Activated CD4-positive, alpha-beta T cell treated with anti-CD3 and anti-CD28 coated beads for 36 hours (primary cell): ENCODE results near the gene DAB2IP. TPM values are rescaled to one million over a fixed set of nuclear protein-coding genes. Genes with fewer than 3 reads are reported as not detected.

Experiments used
- ATAC-seq: fragments of 200-7000 bp; cut with Tn5 transposase; one replicate; pipeline ENCODE4 v1.10.0; 2021; ENCODE audit warnings: mild to moderate bottlenecking, moderate library complexity
- CTCF ChIA-PET: fragments of 350-600 bp; sonication (Branson Sonifier 250); formaldehyde crosslinking; loops from one replicate; lab custom pipeline; 2021; ENCODE audit warnings: antibody characterized with exemption; lab: Charles Lee
- POLR2A ChIA-PET: fragments of 350-600 bp; sonication (Branson Sonifier 250); formaldehyde crosslinking; loops from one replicate; lab custom pipeline; 2021; ENCODE audit warnings: antibody characterized with exemption, inconsistent platforms; lab: Charles Lee
- DNase-seq: peaks from one replicate; pipeline ENCODE4 v3.0.0-alpha.2; 2020
- H3K27ac Mint-ChIP-seq: one replicate; pipeline ENCODE4 v1.8.0; 2021; ENCODE audit warnings: mixed read lengths
- H3K27me3 Mint-ChIP-seq: one replicate; pipeline ENCODE4 v1.8.0; 2021; ENCODE audit warnings: mixed read lengths
- H3K36me3 Mint-ChIP-seq: one replicate; pipeline ENCODE4 v1.8.0; 2021; ENCODE audit warnings: low read depth, mixed read lengths
- H3K4me1 Mint-ChIP-seq: one replicate; pipeline ENCODE4 v1.8.0; 2021; ENCODE audit warnings: mixed read lengths
- H3K4me3 Mint-ChIP-seq: one replicate; pipeline ENCODE4 v1.8.0; 2021; ENCODE audit warnings: mild to moderate bottlenecking, moderate library complexity, mixed read lengths
- H3K9me3 Mint-ChIP-seq: one replicate; pipeline ENCODE4 v1.8.0; 2021; ENCODE audit warnings: low read depth, mixed read lengths
- intact Hi-C, 2 experiments: fragments of 100-400 bp; cut with DNase I in 1 of 2; cut with micrococcal nuclease in 1 of 2; formaldehyde crosslinking; loops; one replicate each; pipeline versions ENCODE4 v1.14.2 to v1.15.1; 2022 to 2024; cut with DNase I, micrococcal nuclease
- total RNA-seq, 2 experiments: library from RNA; stranded (reverse); gene quantifications; one replicate each; pipeline ENCODE4 v1.2.3, GENCODE V29; 2021

Gene DAB2IP
- under 1 TPM; 0.02 to 0.28 TPM for total RNA-seq

- Mint-ChIP-seq H3K27me3 (peaks cover 38% of the 10 kb centered on the region), H3K4me3 (peak within 1 kb of the TSS; percentile 4), H3K9me3 (no peaks in the 10 kb centered on the region), H3K36me3 (no peaks in the 10 kb centered on the region), H3K27ac (no peak within 1 kb of the TSS), H3K4me1 (peaks cover 11% of the 10 kb centered on the region)
- intact Hi-C loops = no loop called here
- ChIA-PET POLR2A (no interaction called here), CTCF (no interaction called here)
- peak; percentile 17 for ATAC-seq
- peak; percentile 27 for DNase-seq
Measured at GRCh38 chr9:121651295-121652020, at the start of gene DAB2IP. Gene DAB2IP, plus strand, starts transcription at chr9:121651634. Its CDS starts 142 bp downstream, at chr9:121651776.

- DNase-seq = no peak
- no peak for ATAC-seq
- Mint-ChIP-seq H3K9me3 (no peaks in the 10 kb centered on the region), H3K4me3 (no peak overlapping the region), H3K4me1 (peaks cover 4% of the 10 kb centered on the region), H3K27me3 (peaks cover 40% of the 10 kb centered on the region), H3K36me3 (no peaks in the 10 kb centered on the region), H3K27ac (no peak overlapping the region)
- POLR2A ChIA-PET = no interaction called here
- CTCF ChIA-PET = no interaction called here
- intact Hi-C loops = no loop called here
Measured at GRCh38 chr9:121603028-121603427, 48.4 kb upstream of the DAB2IP start.

GRCh38 chr9:121604242-121604641 is 47.2 kb upstream of the DAB2IP start:
- no peak overlapping the region for H3K4me3 Mint-ChIP-seq
- H3K36me3 Mint-ChIP-seq = no peaks in the 10 kb centered on the region
- ATAC-seq (no peak), DNase-seq (no peak)
- ChIA-PET POLR2A (no interaction called here), CTCF (no interaction called here)
- peaks cover 2% of the 10 kb centered on the region for H3K4me1 Mint-ChIP-seq
- no peaks in the 10 kb centered on the region for H3K9me3 Mint-ChIP-seq
- intact Hi-C loops = no loop called here
- H3K27ac Mint-ChIP-seq = no peak overlapping the region
- H3K27me3 Mint-ChIP-seq = peaks cover 38% of the 10 kb centered on the region

GRCh38 chr9:121604654-121605053 is 46.8 kb upstream of the DAB2IP start:
- H3K27ac Mint-ChIP-seq = no peak overlapping the region
- POLR2A ChIA-PET = interaction anchor here (0.5 kb wide), 1 partner anchor 567 kb away, joined by 6 read pairs; no protein-coding TSS in a partner anchor
- intact Hi-C loops = no loop called here

GRCh38 chr9:121607434-121608167 is 43.8 kb upstream of the DAB2IP start:
- Mint-ChIP-seq H3K9me3 (no peaks in the 10 kb centered on the region), H3K4me1 (peaks cover 2% of the 10 kb centered on the region), H3K4me3 (no peak overlapping the region), H3K27ac (no peak overlapping the region), H3K27me3 (peaks cover 37% of the 10 kb centered on the region), H3K36me3 (no peaks in the 10 kb centered on the region)
- no peak for DNase-seq
- ChIA-PET CTCF (no interaction called here), POLR2A (no interaction called here)
- intact Hi-C loops = no loop called here
- no peak for ATAC-seq

More at GRCh38 chr9:121604654-121605053, 46.8 kb upstream of the DAB2IP start:
- Mint-ChIP-seq H3K27me3 (peaks cover 40% of the 10 kb centered on the region), H3K36me3 (no peaks in the 10 kb centered on the region), H3K4me3 (no peak overlapping the region), H3K4me1 (peaks cover 2% of the 10 kb centered on the region), H3K9me3 (no peaks in the 10 kb centered on the region)
- ATAC-seq = no peak
- CTCF ChIA-PET = no interaction called here
- no peak for DNase-seq

- Mint-ChIP-seq H3K36me3 (no peaks in the 10 kb centered on the region), H3K4me3 (no peak overlapping the region), H3K27ac (no peak overlapping the region), H3K4me1 (peaks cover 4% of the 10 kb centered on the region), H3K27me3 (peaks cover 35% of the 10 kb centered on the region), H3K9me3 (no peaks in the 10 kb centered on the region)
- ATAC-seq (no peak), DNase-seq (no peak)
- POLR2A ChIA-PET = no interaction called here
- intact Hi-C loops = no loop called here
- CTCF ChIA-PET = no interaction called here
Measured at GRCh38 chr9:121608168-121608853, 43.1 kb upstream of the DAB2IP start.

- intact Hi-C loops = no loop called here
- H3K36me3 Mint-ChIP-seq = no peaks in the 10 kb centered on the region
- CTCF ChIA-PET = interaction anchor here (0.7 kb wide), 1 partner anchor 36 kb away, joined by 3 read pairs; no protein-coding TSS in a partner anchor
- POLR2A ChIA-PET = no interaction called here
- DNase-seq (no peak), ATAC-seq (no peak)
- peaks cover 34% of the 10 kb centered on the region for H3K27me3 Mint-ChIP-seq
- peaks cover 9% of the 10 kb centered on the region for H3K4me1 Mint-ChIP-seq
- H3K27ac Mint-ChIP-seq = no peak overlapping the region
- no peak overlapping the region for H3K4me3 Mint-ChIP-seq
- no peaks in the 10 kb centered on the region for H3K9me3 Mint-ChIP-seq
Measured at GRCh38 chr9:121609822-121610637, 41.4 kb upstream of the DAB2IP start.

GRCh38 chr9:121610638-121610953 is 40.8 kb upstream of the DAB2IP start:
- POLR2A ChIA-PET = no interaction called here
- DNase-seq = no peak
- no peak overlapping the region for H3K27ac Mint-ChIP-seq
- CTCF ChIA-PET = no interaction called here
- peaks cover 37% of the 10 kb centered on the region for H3K27me3 Mint-ChIP-seq
- peaks cover 9% of the 10 kb centered on the region for H3K4me1 Mint-ChIP-seq
- ATAC-seq = no peak
- intact Hi-C loops = no loop called here
- H3K9me3 Mint-ChIP-seq = no peaks in the 10 kb centered on the region
- no peaks in the 10 kb centered on the region for H3K36me3 Mint-ChIP-seq
- H3K4me3 Mint-ChIP-seq = no peak overlapping the region

- no peak for DNase-seq
- ATAC-seq = no peak
- no peak overlapping the region for H3K27ac Mint-ChIP-seq
- ChIA-PET POLR2A (no interaction called here), CTCF (interaction anchor here (0.6 to 1.7 kb wide), 3 partner anchors 62 to 389 kb away, joined by 3 to 4 read pairs (median 3); no protein-coding TSS in a partner anchor)
- peaks cover 9% of the 10 kb centered on the region for H3K4me1 Mint-ChIP-seq
- no peaks in the 10 kb centered on the region for H3K9me3 Mint-ChIP-seq
- H3K27me3 Mint-ChIP-seq = peaks cover 35% of the 10 kb centered on the region
- H3K4me3 Mint-ChIP-seq = no peak overlapping the region
- no peaks in the 10 kb centered on the region for H3K36me3 Mint-ChIP-seq
- intact Hi-C loops = no loop called here
Measured at GRCh38 chr9:121612511-121612998, 38.9 kb upstream of the DAB2IP start.

- CTCF ChIA-PET = interaction anchor here (0.6 to 1.7 kb wide), 4 partner anchors 63 to 1167 kb away, joined by 3 to 4 read pairs (median 3); no protein-coding TSS in a partner anchor
- POLR2A ChIA-PET = no interaction called here
- DNase-seq (no peak), ATAC-seq (no peak)
- peaks cover 29% of the 10 kb centered on the region for H3K27me3 Mint-ChIP-seq
- H3K4me3 Mint-ChIP-seq = no peak overlapping the region
- no peaks in the 10 kb centered on the region for H3K36me3 Mint-ChIP-seq
- peaks cover 9% of the 10 kb centered on the region for H3K4me1 Mint-ChIP-seq
- no peak overlapping the region for H3K27ac Mint-ChIP-seq
- intact Hi-C loops = no loop called here
- no peaks in the 10 kb centered on the region for H3K9me3 Mint-ChIP-seq
Measured at GRCh38 chr9:121613009-121613752, 38.3 kb upstream of the DAB2IP start.
